Heart left ventricle (tissue), 16 donors: ENCODE results near the gene C3orf80. TPM values are rescaled to one million over a fixed set of nuclear protein-coding genes. Genes with fewer than 3 reads are reported as not detected.

Experiments used
- ATAC-seq, 4 donors: fragments of 200-7000 bp; cut with Tn5 transposase; one replicate each; pipeline ENCODE4 v1.9.1; 2020 to 2022; ENCODE audit warnings: moderate library complexity in 4 of 4, mild to moderate bottlenecking in 3 of 4, moderate number of reproducible peaks in 1 of 4
- DNase-seq, 5 donors: peaks; one replicate each; pipeline ENCODE4 v3.0.0-alpha.2; 2020
- H3K27ac ChIP-seq, 12 donors: fragments of 200-600 bp; sonication (generic) in 4 of 12; one replicate each; pipeline versions ENCODE4 v1.5.0 to v1.8.0; 2016 to 2022; ENCODE audit warnings: mild to moderate bottlenecking in 2 of 12
- H3K27me3 ChIP-seq, 9 donors: fragments of 200-600 bp; sonication (generic) in 2 of 9; one replicate each; pipeline versions ENCODE4 v1.5.1 to v1.8.0; 2016 to 2022; ENCODE audit warnings: mild to moderate bottlenecking in 3 of 9
- H3K36me3 ChIP-seq, 9 donors: fragments of 200-600 bp; sonication (generic) in 2 of 9; one replicate each; pipeline versions ENCODE4 v1.5.0 to v1.8.0; 2018 to 2022; ENCODE audit warnings: mild to moderate bottlenecking in 2 of 9
- H3K4me1 ChIP-seq, 12 donors: fragments of 200-600 bp; sonication (generic) in 4 of 12; one replicate each; pipeline versions ENCODE4 v1.5.0 to v1.8.0; 2016 to 2022; ENCODE audit warnings: mild to moderate bottlenecking in 3 of 12
- H3K4me3 ChIP-seq, 12 donors: fragments of 200-600 bp; sonication (generic) in 4 of 12; one replicate each; pipeline versions ENCODE4 v1.5.0 to v1.8.0; 2017 to 2022; ENCODE audit warnings: mild to moderate bottlenecking in 9 of 12, moderate library complexity in 4 of 12
- H3K9me3 ChIP-seq, 12 donors: fragments of 200-600 bp; sonication (generic) in 4 of 12; one replicate each; pipeline versions ENCODE4 v1.5.0 to v1.8.0; 2016 to 2022; ENCODE audit warnings: mild to moderate bottlenecking in 1 of 12
- CTCF ChIP-seq, 12 donors: fragments of 200-600 bp; sonication (generic) in 4 of 12; IDR thresholded peaks; one replicate each; pipeline versions ENCODE4 v1.5.0 to v1.8.0; 2018 to 2022; ENCODE audit warnings: antibody characterized with exemption in 12 of 12, mild to moderate bottlenecking in 5 of 12
- POLR2A ChIP-seq, 2 donors: fragments of 450-650 bp; IDR thresholded peaks; one replicate each; pipeline ENCODE4 v1.6.1; 2017; ENCODE audit warnings: antibody characterized with exemption in 2 of 2, mild to moderate bottlenecking in 2 of 2, moderate library complexity in 2 of 2
- WGBS, 4 donors: extraction: QIAGEN DNeasy Blood & Tissue Kit in 2 of 4; methylation state at CpG; one replicate each; pipeline versions ENCODE4 v1.1.5 to v1.1.7; 2013 to 2018; 5-methylcytosine and 5-hydroxymethylcytosine counted together
- intact Hi-C, 10 donors: fragments of 100-400 bp; cut with DNase I; formaldehyde crosslinking; loops; one replicate each; pipeline versions ENCODE4 v1.11.1 to v1.14.2; 2022
- polyA plus RNA-seq, 2 donors: library from polyadenylated mRNA; stranded (reverse); fragments of 200-250 nt; gene quantifications; one replicate each; pipeline ENCODE4 v1.2.3, GENCODE V29; 2013
- total RNA-seq, 9 donors: library from RNA; depleted of rRNA in 2 of 9; stranded (reverse); fragments of >200 nt in 2 of 9; fragmentation: NEBNext Ultra II Directional in 3 of 9; extraction: Animal tissue kit (Norgen Biotek cat#: 25700) in 3 of 9; gene quantifications; one replicate each; pipeline versions ENCODE4 v1.1.0 to v1.2.4, GENCODE V29; 2016 to 2023
- donor health status: ischemic (EF 13 %, LVEDD 7.1; RV severe dilation, severe dysfunction).
- donor health status: healthy with polysubstance abuse.
- donor health status: DM: no; HTN: yes; CAD: no.
- donor health status: DM: no; HTN: no; CAD: no.
- donor health status: ischemic (EF 25% LVEDD 6.9; RV normal size, moderate dysfunction).
- donor health status: ischemic (EF 25% LVEDD 5.7; RV mildly dilated, moderate dysfunction).
- donor health status: healthy.
- donor health status: DM: yes; HTN: yes; CAD: no.
- donor health status: ischemic (EF 35%, LVEDD 5.7; RV mildly dilated, moderate dysfunction).
- donor health status: nonischemic (EF 11% LVEDD 7.7; RV severe dilation, severe dysfunction).
- donor health status: DM: yes; HTN: yes; CAD: no.
- donor health status: PGD.
- donor health status: ischemic (EF 29% LVEDD 5.4; RV normal size, mild dysfunction).
- donor health status: nonischemic (EF 23%, LVEDD 6.1; RV moderate dilation, normal function).

Gene C3orf80
- total and polyA plus RNA-seq, 11 donors = 0.08 to 0.35 (median 0.13) TPM; not detected in 2

- WGBS, 4 donors = 40 to 47% (median 43%) methylated on average over 11 of the region's 11 CpGs
Measured at GRCh38 chr3:160180581-160181216, 44.5 kb upstream of the C3orf80 start.

GRCh38 chr3:160183345-160184076, 41.7 kb upstream of the C3orf80 start:
- 73 to 88% (median 81%) methylated on average over 4 of the region's 4 CpGs for WGBS, 4 donors
- intact Hi-C loops = no loop called here
- Histone ChIP-seq H3K4me1 (peaks cover 0 to 20% (median 0%) of the 10 kb centered on the region in 12 donors), H3K27ac (peak overlapping the region in 1 of 12 donors; percentile 48), H3K27me3 (peaks cover 0 to 3% (median 0%) of the 10 kb centered on the region in 9 donors), H3K4me3 (no peak overlapping the region), H3K36me3 (no peaks in the 10 kb centered on the region), H3K9me3 (peaks cover 0 to 3% (median 0%) of the 10 kb centered on the region in 12 donors)
- DNase-seq (no peak), ATAC-seq (no peak)
- TF ChIP-seq CTCF (IDR thresholded peaks at IDR 0.05) = no peak
- TF ChIP-seq POLR2A (IDR thresholded peaks at IDR 0.05) = no peak

More at GRCh38 chr3:160180581-160181216, 44.5 kb upstream of the C3orf80 start:
- intact Hi-C loops = no loop called here
- peaks cover 0 to 20% (median 0%) of the 10 kb centered on the region in 12 donors for H3K4me1 ChIP-seq
- H3K36me3 ChIP-seq = no peaks in the 10 kb centered on the region
- no peaks in the 10 kb centered on the region for H3K27me3 ChIP-seq
- peak overlapping the region in 1 of 12 donors; percentile 26 for H3K4me3 ChIP-seq
- H3K9me3 ChIP-seq = no peaks in the 10 kb centered on the region
- TF ChIP-seq CTCF (IDR thresholded peaks at IDR 0.05) (no peak), POLR2A (IDR thresholded peaks at IDR 0.05) (no peak)
- ATAC-seq (peak in 1 of 4 donors; percentile 78), DNase-seq (no peak)
- peak overlapping the region in 3 of 12 donors; percentile 11 to 62 (median 35) for H3K27ac ChIP-seq

- ATAC-seq (peak in 1 of 4 donors; percentile 60), DNase-seq (no peak)
- H3K4me3 ChIP-seq = no peak overlapping the region
- TF ChIP-seq POLR2A (IDR thresholded peaks at IDR 0.05) = no peak
- no peak for TF ChIP-seq CTCF (IDR thresholded peaks at IDR 0.05)
- peaks cover 0 to 20% (median 0%) of the 10 kb centered on the region in 12 donors for H3K4me1 ChIP-seq
- H3K9me3 ChIP-seq = peaks cover 0 to 3% (median 0%) of the 10 kb centered on the region in 12 donors
- 59 to 65% (median 64%) methylated on average over 3 of the region's 3 CpGs for WGBS, 4 donors
- peaks cover 0 to 3% (median 0%) of the 10 kb centered on the region in 9 donors for H3K27me3 ChIP-seq
- H3K27ac ChIP-seq = peak overlapping the region in 2 of 12 donors; percentile 25 to 48
- H3K36me3 ChIP-seq = no peaks in the 10 kb centered on the region
- intact Hi-C loops = no loop called here
Measured at GRCh38 chr3:160184655-160185054, 40.6 kb upstream of the C3orf80 start.

GRCh38 chr3:160185751-160186150, 39.5 kb upstream of the C3orf80 start:
- TF ChIP-seq CTCF (IDR thresholded peaks at IDR 0.05) = no peak
- TF ChIP-seq POLR2A (IDR thresholded peaks at IDR 0.05) = no peak
- Histone ChIP-seq H3K9me3 (peaks cover 0 to 3% (median 0%) of the 10 kb centered on the region in 12 donors), H3K27me3 (peaks cover 0 to 3% (median 0%) of the 10 kb centered on the region in 9 donors), H3K27ac (no peak overlapping the region), H3K4me1 (peaks cover 0 to 12% (median 0%) of the 10 kb centered on the region in 12 donors), H3K36me3 (no peaks in the 10 kb centered on the region), H3K4me3 (no peak overlapping the region)
- intact Hi-C loops = no loop called here
- ATAC-seq (no peak), DNase-seq (no peak)
